NCI-H69 (cell line): ENCODE measurements around the gene SNCA.
A peak's percentile ranks its signal among the peaks of the same experiment; 100 is the strongest.

ENCODE experiments used
- DNase-seq: peaks from one replicate; lab custom pipeline; 2025; lab: John Stamatoyannopoulos, UW

The SNCA gene

DNA sequence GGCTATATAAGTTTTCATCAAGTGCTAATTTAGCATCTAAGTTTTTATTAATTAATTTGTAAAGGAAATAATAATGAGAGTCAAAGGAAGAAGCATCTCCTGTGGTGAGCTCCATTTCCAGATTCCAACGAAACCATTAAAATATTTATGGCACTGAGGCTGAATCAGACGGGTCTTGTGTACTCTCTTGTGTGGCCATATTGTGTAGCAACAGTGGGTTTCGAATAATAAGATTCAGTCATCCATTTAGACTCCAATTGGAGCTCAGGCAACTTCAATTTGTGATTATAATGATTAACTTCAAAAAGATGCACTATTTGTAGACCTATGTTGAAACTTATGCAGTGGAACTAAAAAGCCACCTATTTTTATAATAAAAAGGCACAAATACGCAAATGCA lies 82.4 kb downstream of the SNCA start:
- DNase-seq, result peak; percentile 37

DNA sequence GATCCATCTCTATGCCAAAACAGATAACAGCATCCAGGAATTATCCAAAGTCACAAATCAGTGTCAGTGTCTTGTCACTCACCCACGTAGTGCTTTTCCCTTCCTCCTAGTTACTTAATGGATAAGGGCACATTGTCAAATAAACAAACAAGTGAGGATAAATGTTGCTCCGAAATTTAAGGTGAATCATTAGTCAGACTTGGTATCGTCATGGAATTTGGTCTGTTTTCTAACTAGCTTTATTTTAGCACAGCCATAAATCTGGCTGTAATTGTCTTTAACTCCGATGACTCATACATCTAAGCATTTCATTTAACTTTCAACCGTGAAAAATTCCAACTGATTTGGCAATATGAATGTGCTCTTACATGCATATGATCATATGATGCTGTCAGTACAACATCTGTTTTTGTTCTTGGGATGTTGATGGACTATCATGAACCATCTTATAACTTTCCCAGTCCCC lies 83.3 kb downstream of the SNCA start:
- peak; percentile 81 for DNase-seq

DNA sequence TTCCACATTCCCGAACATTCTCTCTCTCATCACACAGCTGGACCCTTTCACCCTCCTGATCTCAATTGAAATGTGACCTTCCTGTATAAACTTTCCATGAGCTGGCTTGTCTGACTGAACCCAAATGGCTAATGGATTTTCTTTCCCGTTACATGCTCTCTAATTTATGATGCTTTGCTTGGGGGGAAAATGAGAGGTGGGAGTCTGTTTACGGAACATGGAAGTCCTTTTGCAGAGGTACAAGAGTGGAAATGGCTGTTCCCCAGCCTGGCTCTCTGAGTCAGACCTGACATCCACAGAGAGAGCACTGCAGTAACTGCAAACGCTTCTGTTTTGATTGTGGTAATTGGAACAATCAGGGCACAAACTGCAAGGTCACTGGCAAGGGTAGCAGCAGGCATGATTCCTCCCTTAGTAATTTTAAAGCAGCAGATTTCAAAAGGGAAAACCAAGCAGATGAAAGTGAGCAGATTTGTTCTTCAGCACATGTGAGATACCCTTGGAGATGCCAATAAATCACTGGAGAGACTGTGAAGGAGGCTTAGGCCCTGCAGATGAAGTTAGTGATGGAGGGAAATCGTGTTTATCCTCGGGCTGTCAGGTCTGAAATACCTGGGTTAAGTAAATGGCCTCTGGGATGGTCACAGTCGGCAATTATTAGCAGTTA lies 83.9 kb downstream of the SNCA start:
- peak; percentile 87 for DNase-seq

DNA sequence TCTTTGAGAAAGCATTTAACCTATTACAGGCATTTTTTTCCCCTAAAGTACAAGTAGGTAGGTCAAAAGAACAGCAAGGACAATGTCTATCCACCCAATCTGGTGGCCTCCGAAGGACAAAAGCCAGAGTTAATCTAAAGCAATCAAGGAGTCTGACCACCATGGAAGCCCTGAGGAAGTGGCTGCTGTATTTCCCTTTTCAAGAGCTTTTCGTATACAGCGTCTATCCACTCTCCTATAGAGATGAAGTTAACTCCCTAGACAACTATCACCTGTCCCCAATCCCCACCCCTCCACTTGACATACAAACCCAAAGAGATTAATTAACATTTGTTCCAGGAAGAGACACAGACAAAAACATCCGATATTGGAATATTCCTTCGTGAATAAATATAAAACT lies 85.5 kb downstream of the SNCA start:
- peak; percentile 37 for DNase-seq

DNA sequence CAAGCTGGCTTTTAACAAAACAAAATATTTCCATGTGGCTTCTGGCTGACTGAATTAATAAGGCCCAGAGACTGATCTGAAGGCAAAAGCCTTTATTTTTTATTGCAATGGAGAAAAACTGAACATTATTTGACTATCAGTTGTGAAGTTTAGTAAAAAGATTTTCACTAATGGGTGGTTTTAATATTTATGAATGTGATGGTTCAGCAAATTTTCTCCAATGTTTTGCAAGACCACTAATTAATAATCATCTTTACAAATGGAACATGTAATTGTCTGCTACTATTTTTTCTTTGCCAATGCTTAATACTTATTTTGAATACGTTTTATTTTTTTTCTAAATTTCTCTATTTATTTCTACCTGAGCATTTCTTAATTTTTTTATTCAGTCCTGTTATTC lies 90.6 kb downstream of the SNCA start:
- DNase-seq, result no peak

DNA sequence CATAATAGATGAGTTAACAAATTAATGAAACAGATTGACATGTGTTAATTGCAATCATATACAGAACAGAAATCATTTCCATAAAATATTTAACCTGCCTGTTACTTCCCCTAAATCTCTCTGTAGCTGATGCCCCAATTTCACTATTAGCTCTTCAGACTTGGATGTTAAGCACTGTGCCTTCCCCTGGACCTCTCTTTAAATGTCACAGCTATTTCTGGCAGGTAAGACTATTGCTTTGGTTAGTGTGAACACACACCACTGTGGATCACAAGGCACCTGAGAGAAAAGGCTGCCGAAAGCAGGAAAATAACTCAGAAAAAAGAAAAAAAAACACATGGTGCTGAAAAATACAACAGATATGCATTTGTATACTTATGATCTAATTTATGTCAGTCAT lies 91.3 kb downstream of the SNCA start:
- no peak for DNase-seq

DNA sequence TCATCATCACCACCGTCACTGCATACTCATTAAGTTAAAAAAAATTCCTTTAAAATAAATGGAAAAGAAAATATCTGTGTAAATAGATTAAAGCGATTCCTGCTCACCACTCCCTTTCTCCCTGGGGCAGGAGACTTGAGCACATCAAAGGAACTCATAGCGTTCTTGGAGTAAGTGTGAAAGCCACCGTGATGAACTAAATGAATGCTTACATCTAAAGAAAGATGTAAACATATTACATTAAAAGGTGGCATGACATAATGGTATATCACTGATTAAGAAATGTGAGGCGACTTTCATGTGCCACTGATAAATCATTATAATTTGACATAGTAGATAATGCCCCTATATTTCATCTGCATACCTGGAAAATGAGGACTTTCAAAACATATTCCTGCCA lies 92.0 kb downstream of the SNCA start:
- DNase-seq, result no peak

DNA sequence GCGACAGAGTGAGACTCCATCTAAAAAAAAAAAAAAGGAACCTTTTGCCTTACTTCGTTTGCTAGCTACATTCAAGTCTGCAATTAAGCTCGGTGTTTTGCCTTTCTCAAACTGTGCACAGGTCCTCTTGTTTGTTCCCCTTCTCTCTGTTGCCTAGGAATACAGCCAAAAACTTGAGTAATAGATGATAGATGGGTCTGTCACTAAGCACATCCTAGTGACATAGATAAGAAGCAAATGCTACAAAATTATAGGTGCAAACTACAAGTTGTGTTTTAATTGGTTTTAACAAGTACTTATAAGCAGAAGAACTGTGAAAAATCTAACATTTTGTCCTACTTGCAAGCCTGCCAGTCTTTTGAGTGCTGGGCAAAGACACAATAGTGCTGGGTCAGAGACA lies 95.2 kb downstream of the SNCA start:
- DNase-seq, result peak; percentile 48

DNA sequence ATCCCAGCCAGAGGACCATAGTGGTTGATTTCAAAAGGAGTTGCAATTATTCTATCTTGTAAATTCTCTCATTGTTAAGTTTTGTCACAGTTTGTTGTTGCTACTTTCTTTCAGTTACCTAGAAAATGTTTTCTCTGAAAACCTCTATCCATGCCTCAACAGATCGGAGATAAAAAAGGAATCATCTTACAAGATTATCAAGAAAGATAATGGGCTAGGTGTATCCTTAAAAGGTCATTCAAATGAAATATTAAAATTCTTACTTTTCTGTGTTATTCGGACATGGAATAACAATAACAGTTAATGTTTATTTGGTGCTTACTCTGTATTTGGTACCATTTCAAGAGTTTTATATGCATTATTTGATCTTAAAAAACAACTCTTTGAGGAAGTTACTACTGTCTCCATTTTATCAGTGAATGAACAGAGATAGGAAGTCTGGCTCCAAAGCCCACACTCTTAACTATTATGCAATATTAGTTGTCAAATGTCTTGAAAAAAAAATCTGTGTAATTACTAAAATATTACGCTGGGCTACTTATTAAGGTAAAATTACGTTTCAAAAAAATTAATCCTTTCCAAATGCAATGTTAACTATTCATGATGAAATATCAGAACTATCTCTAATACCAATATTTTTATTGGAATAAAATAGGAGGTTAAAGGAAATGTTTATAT lies 97.5 kb downstream of the SNCA start:
- no peak for DNase-seq

DNA sequence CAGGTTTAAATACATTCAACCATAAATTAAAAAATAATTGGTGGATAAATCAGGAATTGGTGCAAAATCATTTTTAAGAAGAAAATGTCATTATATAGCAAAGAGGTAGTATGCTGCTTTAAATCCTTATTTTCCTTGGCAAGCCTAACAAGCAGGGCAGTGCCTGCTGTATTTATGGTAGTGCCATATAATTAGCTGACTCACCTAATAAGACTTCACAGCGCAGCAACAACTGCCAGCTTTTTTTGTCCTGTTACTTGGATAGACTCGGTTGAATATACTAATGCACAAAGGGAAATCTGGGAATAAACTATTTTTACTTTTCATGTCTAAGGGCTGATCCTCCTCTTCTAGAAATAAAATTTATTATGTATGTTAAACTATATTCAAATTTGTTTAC lies 99.1 kb downstream of the SNCA start:
- peak; percentile 90 for DNase-seq

DNA sequence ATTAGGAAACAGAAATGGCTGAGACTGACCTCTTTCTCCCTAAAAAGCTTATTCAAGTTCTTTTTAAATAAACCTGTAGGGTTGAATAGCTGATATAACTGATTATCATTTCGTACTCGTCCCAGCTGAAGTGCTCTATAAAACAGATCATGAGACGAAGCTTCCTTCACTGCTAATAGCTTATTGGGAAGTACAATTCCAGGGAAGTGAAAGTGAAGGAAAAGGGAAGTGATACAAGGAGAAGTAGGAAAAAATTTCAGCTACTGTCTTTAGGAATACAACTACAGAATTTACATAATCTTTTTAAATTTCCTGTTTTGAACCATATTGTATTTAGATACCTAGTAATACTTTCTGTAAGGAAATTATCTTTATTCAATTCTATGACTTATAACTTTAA lies 103.0 kb downstream of the SNCA start:
- no peak for DNase-seq

DNA sequence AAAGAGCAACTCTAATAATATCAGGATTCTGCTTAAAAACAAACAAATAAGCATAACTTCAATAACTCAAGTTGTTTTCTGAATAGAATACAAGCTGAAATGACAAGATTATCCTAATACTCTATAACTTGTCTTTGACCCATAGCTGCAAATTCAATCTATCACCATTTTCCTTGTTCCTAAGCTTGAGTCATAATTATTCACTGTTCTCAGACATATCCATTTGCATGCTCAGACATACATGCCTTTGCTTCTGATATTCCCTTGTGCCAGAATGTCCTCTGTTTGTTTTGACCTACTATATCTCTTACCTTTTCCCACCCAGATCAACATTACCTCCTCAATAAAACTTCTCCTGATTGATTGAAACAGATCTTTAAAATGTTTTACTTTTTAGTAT lies 109.7 kb downstream of the SNCA start:
- no peak for DNase-seq

DNA sequence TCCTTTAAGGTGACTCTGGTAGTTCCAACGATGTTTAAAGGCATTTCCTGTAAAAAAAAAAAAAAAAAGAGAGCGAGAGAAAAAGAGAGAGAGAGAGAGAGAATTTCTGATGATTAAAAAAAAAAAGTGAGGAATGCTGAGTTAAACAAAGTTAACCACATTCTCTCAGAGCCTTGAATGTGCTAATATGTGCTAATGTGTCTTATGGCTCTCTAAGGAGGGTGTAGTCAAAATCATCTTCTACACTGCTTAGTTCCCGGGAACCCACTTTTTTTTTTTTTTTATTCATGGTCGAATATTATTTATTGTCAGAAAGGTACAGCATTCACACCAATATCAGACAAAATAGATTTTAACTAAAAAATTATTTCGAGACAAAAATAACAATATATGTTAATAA lies 111.7 kb downstream of the SNCA start:
- no peak for DNase-seq

DNA sequence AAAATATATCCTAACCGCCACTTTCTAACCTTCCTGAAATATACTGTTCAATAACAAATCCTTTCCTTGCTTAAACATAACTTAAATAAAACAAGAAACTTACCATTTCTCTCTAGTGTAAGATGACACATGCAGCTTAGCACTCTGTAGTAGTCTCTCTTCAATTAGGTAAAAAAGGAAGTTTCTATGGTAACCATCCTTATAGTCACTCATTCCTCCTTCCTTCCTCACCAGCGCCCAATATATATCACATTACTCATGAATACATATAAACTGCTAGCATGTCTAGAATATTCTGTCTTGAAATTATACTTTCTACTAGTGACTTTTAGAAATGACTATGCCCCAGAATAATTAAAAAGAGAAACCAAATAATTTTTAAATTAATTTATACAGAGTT lies 112.2 kb downstream of the SNCA start:
- DNase-seq, result peak; percentile 28

DNA sequence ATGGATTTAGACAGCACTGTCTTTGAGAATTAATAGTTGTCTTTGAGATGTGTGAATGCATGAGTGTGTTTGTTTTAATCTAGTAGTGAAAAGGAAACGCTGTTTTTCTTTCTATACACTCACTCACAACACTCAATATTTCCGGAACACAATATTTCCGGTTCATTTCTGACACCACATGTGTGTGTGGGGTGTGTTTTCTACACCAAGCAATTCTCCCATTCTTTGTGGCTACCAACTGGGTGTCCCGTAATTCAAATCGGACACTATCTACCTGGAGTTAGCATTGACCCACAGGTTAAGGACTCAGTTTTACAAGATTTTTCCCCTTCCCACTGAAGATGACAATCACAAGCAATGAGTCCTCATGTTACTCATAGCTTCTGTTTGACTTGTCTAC lies 113.9 kb downstream of the SNCA start:
- no peak for DNase-seq

DNA sequence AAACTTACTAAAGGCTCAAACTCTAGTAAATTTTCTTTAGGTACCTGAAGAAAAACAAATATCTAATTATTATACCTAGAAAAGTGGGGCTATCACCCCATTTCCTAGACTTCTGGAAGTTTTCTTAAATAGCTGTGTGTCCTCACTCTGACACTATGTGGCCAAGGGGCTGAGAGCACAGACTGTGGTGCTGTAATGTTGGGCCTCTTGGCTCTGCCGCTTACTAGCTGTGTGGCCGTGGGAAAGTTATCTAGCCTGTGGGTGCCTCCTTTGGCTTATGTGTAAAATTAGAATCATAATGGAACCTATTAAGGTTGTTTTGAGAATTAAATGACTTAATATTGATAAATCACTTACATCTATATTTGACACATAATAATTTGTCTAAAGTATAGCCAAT lies 114.4 kb downstream of the SNCA start:
- DNase-seq, result no peak

DNA sequence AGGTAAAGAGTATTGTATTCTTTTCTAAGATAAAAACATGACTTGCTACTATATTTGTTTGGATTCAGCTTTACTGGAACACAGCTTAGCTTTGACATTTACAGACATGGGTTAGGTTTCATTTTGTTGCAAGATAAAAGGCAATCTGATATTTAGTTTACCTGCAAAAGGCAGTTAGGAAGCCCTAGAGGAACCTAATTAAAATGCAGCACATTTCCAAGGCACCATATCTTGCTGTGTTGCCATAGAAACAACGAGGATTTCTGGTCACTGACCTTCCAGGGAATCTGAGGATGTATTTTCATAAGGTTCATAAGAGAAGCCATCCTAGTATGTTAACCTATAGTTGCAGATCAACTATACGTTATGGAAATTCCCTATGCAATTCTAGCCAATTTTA lies 116.0 kb downstream of the SNCA start:
- DNase-seq, result peak; percentile 55

DNA sequence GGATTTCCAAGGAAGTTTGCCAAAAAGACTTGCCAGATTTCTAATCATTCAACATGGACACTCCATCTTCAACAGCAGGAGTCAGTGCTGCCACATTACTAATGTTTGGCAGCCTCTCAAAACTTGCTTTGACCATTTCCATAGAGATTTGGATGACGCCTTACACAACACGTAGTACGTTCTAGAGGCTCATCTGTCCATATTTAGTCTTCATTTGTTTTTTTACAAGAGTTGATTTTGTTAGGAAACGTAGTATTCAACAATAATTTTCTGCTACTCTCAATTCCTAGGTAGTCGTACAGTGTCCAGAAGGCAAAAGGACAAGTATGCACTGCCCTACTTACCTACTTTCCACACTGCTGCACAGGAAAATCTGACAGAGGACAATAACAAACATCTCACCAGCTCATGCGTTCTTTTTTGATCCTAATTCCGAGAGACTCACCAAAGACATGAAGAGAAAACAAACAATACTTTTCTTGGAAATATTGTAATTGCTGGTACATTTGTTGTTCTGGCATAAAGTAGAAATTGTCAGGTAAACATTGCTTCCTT lies 117.3 kb downstream of the SNCA start:
- DNase-seq, result no peak

DNA sequence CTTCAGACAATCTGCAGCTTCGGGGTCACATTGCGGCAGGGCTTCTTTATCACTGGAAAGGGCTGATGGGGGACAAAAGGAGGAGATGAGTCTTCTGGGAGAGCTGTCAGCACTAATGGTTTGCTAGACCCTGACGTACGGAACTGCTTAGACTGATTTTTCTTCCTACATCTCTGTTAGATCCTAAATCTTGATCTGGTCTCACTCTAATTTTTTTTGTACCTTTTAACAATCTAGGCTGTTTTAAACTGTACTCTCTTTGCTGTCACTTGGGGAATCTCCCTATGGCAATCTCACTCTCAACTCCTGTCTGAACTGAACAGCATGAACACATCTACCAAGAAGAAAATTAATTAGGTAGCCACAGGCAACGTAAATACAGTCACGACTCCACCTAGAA lies 120.1 kb downstream of the SNCA start:
- DNase-seq, result no peak

DNA sequence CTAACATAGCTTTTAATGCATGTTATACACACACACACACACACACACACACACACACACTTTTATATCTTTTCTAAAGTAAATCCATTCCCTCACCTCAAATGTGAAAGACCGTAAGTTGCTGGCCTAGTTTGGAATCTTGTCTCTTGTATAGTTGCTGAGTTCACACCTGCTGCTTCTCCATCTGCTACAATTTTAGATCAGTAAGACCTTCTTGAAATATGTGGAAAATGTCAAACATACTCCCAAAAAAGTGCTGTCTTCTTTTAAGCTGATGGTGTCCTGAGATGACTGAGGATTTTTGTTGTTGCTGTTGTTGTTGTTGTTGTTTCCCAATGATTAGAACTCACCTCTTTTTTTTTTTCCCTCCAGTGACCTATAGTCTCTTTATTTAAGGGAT lies 121.3 kb downstream of the SNCA start:
- peak; percentile 19 for DNase-seq

DNA sequence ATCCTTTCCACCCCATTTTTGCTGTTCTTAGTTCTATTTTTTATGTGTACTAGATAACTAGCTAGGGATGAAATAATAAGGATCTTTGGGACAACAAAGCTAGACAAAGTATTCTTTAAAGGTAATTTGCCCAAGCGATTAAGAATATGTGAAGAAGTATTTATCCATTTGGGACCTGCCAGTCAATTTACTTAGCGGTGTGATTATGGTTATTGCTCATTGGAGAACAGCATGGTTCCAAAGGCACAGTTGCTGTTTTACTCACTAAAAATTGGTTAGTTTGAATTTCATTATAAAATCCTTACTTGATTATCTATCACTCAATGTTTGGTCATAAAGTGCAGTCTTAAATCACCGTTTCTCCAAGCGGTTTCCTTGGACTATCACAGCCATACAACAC lies 124.1 kb downstream of the SNCA start:
- DNase-seq, result peak; percentile 58

DNA sequence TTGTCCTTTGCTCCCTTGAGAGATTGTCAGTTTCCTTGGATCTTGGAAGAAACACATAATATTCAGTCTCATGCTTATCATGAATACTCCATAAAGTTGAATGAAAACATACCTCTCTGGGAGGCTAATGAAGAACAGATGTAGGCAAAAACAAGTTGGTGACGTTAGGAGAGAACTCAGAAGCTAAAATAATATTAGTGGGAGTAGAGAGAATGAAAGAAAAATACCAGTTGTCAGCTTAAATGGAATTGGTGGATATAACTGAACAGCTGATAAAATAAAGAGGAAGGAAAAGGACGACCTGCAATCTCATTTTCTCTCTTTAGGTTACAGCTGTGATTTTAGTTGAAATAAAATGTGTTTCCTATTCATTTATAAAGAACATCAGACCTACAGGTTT lies 124.8 kb downstream of the SNCA start:
- peak; percentile 25 for DNase-seq

DNA sequence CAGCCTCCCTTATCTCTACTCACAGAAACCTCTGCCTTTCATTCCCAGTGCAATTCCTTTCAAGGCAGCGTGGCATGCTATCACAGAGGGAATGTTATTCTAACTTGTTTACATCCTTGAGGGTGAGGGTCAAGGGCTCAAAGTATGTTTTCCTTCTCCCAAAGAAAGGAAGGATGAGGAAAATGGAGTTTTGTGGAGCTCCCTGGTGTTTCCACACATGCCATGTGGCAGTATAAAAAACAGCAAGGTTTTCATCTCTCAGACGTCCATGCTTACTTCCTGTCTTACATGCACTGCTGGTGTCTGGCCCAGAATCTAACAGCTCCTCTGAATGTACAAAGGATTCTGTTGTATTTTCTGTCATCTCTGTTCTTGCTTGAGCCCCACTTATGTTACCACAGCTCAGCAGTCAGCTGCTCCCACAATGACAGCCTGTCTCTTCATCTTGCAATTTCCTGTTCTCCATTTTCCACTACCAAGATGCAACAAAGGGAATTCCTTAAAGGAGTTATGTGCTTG lies 128.0 kb downstream of the SNCA start:
- DNase-seq, result peak; percentile 67
